ENCODE data around the gene PAK4.

The PAK4 gene

DNA sequence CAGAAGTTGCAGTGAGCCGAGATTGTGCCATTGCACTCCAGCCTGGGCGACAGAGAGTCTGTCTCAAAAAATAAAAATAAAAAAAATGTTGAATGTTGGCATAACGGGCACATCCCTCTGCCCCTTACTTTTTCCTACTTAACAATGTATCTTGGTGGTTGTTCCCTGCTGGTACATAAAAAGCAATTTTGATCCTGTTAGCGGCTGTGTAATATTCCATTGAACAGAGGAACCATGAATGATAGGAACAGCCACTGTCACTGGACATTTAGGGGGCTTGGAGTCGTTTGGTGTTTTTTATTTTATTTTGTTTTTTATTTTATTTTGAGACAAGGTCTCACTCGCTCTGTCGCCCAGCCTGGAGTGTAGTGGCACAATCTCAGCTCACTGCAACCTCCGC lies 60.8 kb downstream of the PAK4 start:
- DNase-seq: no peak

DNA sequence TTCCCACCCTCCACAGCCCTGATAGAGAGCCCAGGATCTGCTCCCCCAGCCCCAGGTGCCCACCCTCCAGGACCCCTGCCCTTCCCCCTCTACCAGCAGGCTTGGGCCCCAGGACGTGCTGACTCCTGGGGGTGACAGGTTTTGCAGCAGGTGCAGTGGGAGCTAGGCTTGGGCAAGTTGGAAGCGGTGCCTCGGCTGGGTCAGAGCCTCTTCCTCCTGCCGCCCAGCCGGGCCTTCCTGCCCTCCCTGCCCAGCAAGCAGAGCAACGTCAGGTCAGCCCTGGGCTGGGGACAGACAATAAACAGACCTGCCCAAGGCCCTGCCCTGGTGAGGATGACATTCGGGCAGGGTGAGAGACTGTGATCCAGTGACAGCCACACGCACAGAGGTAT lies 62.0 kb downstream of the PAK4 start:
- no peak for DNase-seq

DNA sequence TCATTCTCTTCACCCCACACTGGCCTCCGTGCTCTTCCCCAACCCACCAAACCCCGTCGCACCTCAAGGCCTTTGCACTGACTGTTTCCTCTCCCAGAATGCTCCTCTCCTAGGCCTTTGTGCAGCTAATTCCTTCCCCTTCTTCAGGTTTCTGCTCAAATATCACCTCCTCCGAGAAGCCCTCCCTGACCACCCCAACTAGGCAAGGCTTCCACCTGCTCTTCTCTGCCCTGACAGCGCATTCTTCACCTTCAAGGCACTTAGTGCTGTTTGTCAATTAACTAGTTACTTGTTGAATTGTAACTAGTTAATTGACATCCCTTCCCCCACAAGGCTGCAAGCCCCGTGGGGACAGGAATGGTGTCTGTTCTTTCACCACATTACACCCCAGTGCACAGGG lies 63.4 kb downstream of the PAK4 start:
- no peak for DNase-seq

DNA sequence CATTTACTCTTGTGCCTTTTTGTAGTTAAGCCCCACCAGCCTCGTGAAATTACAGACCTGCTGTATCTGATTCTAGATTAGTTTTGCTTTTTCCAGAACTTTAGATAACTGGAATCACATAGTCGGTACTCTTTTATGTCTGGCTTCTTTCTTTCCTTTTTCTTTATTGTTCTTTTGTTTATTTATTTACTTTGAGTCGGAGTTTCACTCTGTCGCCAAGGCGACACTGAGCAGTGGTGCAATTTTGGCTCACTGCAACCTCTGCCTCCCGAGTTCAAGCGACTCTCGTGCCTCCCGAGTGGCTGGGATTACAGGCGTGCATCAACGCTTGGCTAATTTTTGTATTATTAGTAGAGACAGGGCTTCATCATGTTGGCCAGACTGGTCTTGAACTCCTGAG lies 65.2 kb downstream of the PAK4 start:
- no peak for DNase-seq

DNA sequence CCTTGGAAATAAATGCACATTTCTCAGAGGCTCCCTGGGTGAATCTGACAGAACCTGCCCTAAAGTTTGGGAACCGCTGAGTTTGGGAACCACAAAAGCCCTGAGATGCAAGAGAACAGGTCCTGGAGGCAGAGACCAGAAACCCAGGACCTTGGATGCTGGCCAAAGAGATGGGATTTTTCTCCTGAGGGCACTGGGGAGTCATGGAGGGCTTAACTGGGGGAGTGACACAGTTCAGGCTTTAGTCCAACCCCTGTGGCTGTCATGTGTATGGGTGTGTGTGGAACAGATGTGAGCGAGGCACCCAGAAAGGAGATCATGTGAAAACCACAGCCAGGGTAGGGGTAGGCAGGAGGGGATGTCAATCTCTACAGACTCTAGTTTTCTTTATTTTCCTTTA lies 67.3 kb downstream of the PAK4 start:
- DNase-seq: no peak

DNA sequence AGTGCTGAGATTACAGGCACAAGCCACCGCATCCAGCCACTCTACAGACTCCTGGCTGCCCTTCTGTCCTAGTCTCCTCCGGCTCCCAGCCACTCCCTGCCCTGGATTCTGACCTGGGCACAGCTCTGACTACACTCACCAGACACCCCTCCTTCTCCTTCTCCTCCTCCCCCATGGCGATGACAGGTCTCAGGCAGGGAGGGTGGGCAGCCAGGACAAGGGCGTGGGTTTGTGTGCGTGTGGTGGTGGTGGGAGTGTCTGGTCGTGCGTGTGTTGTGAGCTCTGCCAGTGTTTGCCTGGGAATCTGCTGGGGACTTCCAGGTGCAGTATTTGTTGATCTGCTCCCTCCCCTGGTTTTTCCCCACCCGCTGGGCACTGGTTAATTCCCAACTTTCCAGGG lies 68.2 kb downstream of the PAK4 start:
- DNase-seq: no peak

DNA sequence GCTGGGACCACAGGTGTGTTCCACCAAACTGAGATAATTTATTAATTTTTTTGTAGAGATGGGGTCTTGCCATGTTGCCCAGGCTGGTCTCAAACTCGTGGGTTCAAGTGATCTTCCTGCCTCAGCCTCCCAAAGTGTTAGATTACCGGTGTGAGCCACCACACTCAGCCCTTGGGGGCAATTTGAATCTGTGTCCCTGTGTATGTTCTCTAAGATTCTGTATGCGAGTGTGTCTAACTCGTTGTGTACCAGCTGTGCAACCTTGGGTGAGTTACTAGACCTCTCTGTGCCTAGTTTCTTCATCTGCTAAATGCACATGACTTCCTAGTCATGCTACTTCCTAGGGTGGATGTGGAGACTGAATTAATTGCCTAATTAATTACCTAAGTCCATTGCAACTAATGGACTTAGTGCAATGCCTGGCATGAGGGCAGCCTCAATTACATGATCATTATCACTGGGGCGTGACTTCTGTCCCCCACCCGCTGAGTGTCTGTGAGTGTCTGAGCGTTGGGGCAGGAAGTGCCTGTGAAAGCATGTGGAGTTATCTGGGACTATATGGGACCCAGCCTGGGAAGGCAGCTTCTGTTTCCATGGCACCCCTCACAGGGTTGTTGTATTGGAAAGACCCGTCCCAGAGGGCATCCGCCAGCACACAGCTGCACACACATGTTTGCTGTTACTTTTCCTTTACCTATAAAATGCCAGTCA lies 69.4 kb downstream of the PAK4 start:
- no peak for DNase-seq

DNA sequence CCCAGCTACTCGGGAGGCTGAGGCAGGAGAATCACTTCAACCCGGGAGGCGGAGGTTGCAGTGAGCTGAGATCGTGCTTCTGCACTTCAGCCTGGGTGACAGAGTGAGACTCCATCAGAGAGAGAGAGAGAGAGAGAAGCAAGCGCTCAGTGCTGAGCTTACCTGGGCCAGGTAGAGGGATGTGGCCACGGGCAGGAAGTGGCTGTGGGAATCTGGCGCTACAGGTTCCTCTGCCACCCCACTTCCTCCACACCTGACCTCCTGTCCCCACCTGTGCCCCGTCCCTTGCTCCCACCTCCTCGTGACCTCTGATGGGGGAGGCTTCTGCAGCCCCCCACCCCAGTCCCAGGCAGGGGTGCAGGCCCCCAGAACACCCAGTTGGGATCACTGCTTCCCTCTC lies 70.2 kb downstream of the PAK4 start:
- no peak for DNase-seq

DNA sequence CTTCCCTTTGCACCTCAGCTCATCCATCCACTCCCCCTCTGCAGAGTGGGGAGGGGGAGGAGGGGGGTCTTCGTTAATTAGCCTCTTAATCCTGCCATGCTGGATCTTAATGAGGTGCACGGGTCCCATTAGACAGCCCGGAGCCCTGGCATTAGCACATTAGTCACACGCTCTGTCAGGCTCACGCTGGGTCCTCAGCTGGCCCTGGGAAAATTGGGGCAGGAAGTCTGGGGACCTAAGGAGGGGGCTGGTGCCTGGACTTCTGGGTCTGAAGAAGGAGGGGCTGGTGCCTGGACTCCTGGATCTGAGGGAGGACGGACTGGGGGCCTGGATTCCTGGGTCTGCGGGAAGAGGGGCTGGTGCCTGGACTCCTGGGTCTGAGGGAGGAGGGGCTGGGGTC lies 70.7 kb downstream of the PAK4 start:
- no peak for DNase-seq

DNA sequence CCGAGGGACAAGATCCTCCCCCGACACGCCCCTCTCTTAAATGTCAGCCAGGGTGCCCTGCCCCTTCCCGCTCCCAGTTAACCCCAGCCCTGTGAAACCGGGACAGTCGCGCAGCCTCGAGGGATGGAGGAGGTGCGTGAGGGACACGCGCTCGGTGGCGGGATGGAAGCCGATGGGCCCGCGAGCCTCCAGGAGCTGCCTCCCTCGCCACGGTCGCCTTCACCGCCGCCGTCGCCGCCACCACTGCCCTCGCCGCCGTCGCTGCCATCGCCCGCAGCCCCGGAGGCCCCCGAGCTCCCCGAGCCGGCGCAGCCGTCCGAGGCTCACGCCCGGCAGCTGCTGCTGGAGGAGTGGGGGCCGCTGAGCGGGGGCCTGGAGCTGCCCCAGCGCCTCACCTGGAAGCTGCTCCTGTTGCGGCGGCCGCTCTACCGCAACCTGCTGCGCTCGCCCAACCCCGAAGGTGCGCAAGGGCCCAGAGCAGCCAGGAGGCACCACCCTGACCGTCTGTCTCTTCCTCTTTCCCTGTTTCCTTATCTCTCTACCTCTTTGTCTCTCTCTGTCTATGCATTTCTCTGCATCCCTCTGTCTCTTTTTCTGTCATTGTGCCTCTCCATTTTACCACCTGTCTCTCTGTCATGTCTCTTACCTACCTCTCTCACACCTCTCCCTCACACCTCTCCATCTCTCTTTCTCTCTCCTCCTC lies 71.4 kb downstream of the PAK4 start, which contains the start of gene NCCRP1:
NCCRP1 (plus strand) TSS at position 105 of the 703 bp plus-strand sequence; CDS start at position 124, 19 bp downstream.
- DNase-seq: no peak

DNA sequence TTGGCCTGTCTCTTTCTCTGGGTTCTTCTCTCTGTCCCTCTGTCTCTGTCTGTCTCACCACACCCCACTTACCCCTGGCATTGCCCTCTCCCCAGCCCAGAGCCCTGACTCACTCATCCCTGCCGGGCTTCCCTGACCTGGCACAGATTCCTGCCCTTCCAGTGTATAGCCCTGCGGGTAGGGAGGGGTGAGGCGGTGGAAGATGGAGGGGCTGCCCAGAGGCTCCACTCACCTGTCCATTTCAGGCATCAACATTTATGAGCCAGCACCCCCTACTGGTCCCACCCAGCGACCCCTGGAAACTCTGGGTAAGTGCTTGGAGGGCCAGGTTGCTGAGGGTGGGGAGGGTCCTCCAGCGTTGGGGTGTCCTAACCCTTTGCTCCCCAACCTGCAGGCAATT lies 72.2 kb downstream of the PAK4 start:
- DNase-seq: no peak

DNA sequence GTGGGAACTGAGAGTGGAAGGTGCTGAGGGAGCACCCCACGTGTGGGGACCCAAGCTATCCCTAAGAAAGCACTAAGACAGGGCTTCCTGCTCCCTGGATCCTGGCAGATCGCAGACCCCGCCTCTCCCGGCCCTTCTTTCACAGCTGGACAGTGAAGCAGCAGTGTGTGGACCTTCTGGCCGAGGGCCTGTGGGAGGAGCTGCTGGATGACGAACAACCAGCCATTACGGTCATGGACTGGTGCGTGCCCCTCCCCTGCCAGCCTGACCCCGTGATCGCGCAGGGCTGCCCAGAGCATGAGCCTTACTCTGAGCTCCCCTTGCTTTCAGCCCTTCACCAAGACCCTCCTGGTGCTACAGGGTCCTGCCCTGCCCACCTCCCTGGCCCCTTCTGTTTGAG lies 73.4 kb downstream of the PAK4 start:
- no peak for DNase-seq

DNA sequence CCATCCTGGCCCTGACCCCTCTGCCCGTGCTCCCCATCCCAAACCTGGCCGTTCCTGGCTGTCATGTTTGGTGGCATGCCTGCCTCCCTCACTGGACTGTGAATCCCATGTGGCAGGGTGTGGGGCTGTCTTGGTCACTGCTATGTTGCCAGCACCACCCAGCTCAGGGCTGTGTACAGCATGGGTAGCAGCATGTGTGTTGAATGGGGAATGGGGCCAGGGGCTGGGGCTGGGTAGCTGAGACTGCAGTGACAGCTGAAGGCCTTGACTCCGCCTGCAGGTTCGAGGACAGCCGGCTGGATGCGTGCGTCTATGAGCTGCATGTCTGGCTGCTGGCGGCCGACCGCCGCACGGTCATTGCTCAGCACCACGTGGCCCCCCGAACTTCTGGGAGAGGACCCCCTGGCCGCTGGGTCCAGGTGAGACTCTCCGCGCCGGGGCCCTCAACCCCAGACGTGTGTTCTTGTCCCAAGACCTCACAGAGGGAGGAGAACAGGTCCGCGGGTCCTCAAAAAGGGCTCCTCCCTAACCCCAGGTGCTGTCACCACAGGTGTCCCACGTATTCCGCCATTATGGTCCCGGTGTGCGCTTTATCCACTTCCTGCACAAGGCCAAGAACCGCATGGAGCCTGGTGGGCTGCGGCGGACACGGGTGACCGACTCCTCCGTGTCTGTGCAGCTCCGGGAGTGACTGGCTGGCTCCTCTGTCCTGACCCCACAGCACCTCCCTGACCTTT lies 74.6 kb downstream of the PAK4 start:
- no peak for DNase-seq

DNA sequence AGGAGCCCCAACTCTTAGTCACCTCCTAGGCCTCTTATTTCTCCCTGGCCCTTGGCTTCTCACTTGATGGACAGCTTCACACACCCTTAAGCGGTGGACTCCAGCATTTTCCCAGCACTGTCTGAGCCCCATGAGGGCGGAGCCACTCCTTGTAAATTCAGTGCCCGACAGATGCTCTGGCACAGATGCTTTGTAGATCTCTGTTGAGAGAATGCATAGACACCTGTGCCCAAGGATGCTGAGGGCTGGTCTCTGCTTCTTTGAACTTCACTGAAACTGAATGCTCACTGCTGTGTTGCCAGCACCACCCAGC lies 75.2 kb downstream of the PAK4 start:
- no peak for DNase-seq

DNA sequence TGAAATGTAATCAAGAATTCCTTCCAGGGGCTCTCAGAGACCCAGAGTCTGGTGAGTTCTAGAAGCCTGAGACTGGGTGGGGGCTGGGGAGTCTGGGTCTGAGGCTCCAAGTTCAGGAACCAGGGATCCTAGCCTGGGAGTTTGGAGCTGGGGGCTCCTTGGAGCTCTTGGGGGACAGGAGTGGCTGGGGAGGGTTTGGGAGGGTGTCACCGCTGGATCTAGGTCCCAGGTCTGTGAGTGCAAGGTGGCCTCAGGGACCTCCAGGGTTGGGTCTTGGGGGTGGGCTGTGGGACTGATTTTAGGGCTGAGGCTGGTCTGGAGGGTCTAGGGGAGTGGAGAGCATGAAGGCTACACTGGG lies 77.4 kb downstream of the PAK4 start:
- DNase-seq: no peak

DNA sequence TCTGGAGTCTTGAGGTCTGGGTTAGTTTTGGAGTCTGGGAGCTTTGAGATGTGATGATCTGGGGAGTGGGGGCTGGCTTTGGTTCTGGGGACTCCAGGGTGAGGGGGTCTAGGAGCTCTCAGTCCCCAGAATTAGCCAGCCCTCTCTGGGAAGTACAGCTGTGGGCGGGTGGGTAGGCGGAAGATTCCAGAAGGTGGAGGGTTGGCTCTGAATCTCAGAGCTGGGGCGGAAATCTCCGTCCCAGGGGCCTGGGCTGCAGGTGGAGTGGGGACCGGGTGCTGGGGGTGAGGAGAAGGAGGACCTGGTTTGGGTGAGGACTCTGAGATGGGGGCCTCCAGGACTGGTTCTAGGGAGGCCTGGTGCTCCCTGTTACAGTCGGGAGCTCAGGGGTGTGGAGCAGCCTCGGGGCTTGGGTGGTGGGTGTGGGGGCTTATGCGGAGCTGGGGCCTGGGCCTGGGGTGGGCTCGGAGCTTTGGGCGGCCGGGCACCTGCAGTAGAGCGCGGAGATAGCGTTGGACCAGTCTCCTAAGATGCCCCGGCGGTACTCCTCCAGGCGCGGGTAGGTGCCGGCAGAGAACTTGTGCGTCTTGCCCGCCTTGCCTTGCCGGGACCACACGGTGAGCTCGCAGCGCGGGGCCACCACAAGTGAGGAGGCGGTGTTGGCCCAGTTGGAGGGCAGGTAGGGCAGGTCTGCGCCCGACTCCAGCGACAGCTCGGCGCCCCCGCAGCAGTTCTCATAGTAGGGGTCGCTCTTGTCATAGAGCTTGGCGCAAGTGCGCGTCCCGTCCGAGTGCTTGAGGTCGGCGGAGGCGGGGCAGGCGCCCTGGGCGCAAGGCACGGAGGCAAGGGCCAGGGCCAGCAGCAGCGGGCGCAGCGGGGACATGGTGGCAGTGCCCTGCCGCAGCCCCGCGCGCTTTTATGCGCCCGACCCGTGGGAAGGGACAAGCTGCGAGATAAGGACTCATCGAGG lies 78.1 kb downstream of the PAK4 start, which contains the start of gene SYCN:
SYCN (minus strand) TSS at position 892 of the 970 bp plus-strand sequence; CDS start at position 883, 9 bp downstream.
- DNase-seq: no peak

DNA sequence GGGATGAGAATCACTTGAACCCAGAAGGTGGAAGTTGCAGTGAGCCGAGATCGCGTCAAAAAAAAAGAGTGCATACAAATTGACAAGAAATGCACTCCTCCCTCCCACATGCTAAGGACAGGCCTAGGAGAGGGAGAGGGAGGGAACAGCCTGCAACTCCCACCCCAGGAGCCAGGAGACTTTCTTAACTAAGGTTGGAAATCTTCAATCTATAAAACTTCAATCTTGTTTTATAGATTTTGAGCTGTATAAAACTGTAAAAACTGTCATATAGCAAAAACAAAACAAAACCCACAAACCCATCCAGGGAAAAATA lies 79.8 kb downstream of the PAK4 start:
- DNase-seq: no peak

DNA sequence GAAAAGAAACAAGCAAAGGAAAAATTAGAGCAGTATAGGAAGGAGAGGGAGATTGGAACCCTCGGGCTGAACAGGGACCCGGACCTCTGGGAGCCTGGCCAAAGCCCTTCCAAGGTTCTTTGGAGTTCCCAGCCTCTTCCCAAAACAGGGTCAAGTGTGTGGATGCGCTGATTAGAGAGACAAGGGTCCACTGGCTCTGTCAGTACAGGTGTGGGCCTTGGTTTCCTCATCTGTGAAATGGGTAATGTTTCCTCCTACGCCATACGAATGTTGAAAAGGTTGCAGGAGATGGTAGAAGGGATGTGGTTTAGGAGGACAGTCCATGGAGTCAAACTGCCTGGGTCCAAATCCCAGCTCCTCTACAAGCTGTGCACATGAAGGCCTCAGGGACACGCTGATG lies 80.5 kb downstream of the PAK4 start:
- no peak for DNase-seq

DNA sequence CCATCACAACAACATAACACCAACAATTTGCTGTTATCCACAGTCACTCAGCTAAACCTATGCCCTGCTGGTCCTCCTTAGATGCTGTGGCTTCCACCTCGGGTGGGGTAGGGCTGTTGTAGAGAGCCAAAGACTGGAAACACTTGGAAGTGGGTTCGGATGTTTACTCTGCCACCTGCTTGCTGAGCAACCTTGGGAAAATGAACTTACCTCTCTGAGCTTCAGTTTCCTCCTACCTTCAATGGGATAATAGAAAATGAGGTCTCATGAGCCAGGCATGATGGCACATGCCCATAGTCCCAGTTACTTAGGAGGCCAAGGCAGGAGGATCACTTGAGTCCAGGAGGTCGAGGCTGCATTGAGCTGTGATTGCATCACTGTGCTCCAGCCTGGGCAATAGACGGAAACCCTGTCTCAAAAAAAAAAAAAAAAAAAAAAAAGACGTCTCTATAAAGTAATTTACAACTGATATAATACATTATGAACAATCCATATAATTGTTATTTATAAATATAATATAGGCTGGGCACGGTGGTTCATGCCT lies 81.8 kb downstream of the PAK4 start:
- DNase-seq: no peak

DNA sequence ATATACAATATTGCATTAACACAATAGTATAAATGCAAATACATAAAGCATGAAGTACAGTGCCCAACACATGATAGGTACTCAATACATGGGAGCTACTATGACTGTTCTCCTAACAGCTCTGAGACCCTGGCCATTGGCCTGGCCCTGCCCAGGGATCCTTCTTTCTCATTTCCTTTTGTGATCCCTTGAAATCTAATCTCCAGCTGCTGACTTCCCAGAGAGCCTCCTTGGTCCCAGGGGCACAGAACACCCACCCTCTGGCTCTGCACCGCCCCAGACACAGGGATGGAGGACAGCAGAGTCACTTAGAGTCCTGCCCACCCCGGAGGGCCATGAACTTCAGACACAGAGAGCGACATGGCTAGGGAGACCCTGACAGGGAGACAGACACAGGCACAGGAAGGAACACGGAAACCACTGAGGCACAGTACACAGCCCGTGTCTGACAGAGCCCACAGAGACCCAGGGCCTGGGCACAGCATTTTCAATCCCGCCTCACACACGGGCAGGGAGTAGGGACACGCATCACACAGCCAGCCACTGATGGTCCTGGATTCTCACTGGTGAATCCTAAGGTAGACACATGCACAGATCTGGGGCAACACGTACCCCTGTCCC lies 82.7 kb downstream of the PAK4 start:
- DNase-seq: no peak

DNA sequence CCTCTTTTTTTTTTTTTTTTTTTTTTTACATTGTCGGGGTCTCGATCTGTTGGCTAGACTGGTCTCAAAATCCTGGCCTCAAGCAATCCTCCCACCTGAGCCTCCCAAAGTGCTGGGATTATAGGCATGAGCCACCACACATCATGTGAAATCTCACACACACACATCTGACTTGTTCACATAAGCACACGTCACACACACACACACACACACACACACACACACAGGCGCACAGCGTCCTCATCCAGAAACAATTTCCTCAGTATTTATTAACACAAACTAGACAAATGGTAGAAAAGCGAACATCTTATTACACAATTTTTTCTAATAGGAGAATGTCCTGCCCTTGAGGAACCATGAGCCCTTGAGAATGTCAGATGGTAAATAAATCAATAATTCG lies 83.6 kb downstream of the PAK4 start:
- DNase-seq: no peak

DNA sequence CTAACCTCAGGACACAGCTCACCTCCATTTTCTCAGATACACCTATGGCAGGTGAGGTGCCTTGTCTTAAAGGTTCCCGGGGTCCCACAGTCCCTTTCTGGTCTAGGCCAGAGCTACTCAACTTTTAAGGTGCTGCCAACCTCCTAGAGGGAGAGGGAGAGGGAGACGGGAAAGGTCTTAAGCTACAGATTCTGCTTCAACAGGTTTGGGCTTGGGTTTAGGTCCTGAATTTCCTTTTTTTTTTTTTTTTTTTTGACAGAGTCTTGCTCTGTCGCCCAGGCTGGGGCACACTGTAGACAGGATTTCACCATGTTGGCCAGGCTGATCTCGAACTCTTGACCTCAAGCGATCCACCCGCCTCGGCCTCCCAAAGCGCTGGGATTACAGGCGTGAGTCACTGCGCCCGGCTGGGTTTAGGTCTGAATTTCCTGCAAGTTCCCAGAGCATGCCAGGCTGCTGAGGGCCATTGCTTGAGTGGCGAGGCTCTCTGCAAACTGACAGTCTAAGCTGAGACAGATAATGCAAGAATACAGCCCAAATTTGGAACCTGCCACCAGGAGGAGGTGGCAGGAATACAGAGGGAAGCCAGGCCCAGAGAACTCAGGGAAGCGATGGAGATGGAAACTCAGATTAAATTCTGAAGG lies 86.3 kb downstream of the PAK4 start:
- DNase-seq: no peak

All from NCI-H1417 treated with DMSO at 0.1 percent for 48 hours (cell line).